Stimulated activated naive CD4-positive, alpha-beta T cell (primary cell): ENCODE data around the gene APOA4.

ENCODE experiments used
- DNase-seq, 6 experiments: peaks; one replicate each; lab custom pipeline; 2025; lab: John Stamatoyannopoulos, UW

APOA4 gene

DNA sequence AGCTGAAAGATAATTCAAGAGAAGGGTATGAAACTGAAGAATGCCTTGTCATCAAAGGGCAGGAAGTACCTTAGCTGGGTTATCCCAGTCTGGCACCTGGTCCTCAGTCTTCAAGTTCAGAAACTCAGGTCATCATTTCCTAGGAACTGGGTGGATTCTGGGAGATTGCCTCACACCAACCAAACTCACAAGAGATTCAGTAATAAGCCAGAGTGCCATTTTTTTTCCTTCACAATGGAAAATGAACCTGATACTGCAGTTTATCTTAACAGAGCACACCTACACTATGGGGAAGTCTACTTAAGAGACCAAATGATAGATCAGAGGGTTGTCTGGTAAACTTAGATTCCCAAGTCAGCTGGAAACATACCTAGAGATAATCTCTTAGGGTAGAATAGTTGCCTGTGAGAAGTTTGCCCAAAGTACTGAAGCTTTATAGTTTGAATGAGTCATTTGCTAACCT is 46.6 kb downstream of the APOA4 start:
- DNase-seq: no peak

DNA sequence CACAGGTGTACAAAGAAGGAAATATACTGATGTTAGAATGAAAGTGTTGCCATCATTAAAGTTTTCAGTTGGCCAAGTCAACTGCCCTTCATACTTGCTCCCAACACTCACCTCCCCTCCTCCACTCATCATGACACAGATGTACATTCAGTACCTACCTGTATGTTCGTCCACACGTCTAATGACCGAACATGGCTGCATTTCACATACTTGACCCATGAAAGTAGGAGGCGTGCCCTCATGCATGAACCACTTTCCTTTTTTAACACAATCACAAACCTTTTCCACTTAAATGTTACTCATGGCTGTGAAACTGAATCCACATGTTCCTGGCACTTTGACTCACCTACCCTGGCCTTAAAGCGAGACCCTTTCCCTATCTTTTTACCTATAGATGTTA is 47.1 kb downstream of the APOA4 start:
- DNase-seq: no peak

DNA sequence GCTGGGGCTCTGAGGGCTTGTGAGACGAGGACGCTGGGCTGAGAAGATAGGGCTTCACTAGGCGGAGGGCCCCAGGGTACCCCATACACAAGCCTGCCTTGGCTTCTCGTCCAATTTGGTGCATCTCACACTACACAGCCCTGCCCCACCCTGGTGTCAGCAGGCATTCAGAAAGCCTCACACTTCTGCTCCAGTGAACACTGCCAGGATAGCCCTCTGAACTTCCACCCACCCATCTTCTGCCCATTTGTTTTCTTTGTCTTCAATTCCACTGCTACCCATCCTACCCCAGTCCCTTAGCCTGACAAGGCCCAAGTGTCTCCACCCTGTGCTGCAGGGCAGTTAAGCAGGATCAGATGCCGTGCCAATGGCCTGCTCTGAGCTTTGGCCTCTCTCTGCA is 48.4 kb downstream of the APOA4 start:
- DNase-seq: no peak

DNA sequence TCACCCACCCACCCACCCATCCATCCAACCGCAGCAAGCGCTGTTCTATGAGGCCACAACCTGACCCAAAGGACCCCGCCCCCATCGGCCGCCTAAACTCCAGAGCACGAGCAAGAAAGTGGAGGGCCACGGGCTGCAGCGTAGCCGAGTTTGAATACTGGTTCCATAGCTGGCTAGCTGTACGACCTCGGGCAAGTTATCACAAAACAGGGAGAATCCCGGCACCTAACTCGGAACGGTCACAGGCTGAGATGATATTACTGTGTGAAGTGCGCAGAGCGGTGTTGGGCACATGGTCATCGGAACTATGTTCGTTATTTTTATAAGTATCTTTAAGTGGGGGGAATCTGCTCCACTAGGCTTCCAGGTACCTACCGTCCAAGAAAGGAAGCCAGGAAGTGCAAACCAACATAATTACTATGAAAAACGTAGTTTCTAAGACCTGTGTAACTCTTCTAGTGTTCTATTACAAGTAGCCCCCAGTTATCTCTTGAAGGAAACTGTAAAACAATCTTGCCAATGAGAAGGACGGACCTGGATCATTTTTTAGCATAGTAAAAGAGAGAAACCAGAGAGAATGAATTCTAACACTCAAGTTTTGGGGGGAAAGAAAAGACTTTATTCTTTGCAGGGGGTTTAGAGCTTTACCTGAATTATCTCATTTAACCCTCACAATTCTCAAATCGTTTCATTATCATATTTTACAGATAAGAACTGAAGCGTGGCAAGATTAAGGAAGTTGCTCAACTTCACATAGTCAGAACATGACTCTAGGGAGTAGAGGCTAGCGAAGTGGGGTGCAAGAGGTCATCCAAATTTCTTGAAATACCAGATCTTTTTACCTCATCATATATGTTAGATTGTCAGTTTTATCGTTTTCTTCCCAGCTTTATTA is 49.7 kb downstream of the APOA4 start:
- DNase-seq: no peak

DNA sequence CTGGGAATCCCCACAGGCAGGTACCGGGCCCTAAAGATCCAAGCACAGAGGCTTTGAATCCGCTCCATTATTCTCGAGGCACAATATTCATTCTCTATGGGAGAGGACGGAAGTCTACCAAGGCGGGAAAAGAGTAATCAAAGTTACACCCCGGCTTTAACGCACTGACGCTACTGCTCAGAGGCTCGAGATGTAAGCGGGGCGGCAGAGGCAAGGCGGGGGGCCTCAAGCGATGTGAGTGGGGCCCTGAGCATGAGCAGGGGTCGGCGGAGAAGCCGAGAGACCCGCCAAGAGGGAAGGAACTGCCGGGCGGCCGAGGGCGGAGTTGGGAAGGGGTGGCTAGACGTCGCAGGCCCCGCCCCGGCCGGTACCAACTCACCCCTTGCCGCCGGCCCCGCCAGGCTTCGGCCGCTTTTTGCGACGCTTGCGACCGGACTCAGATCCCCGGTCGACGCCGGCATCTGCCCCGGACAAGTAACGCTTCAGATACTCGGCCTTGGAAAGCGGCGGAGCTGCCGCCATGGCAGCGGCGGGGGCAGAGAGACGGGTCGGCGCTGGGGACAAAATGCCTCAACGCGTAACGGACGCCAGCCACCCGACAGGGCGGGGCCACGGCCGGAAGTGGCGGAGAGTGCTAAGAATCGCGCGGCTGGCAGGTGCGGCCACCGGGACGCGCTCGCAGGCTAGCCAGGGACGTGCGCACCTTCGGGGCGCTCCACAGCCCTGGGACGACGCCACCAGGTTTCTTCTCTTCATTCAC is 50.5 kb downstream of the APOA4 start, which contains the start of gene BUD13:
Gene BUD13, minus strand, starts transcription at position 545 of the 760 bp plus-strand sequence. Its CDS starts 23 bp downstream, at position 522.
- DNase-seq: peak; percentile 84 to 96 (median 88)

DNA sequence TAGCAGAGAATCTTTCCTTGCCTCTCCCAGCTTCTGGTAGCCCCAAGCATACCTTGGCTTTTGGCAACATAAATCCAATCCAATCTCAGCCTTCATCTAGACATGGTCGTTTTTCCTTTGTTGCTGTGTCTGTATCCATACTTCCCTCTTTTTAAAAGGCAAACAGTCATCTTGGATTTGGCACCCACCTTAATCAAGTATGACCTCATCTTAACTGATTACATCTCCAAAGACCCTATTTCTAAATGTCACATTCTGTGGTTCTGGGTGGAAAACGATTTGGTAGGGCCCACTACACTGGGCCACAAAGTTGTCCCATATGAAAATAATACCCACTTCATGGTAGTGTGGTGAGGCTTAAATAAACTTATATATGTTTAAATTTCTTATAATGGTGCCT is 51.2 kb downstream of the APOA4 start:
- no peak for DNase-seq
